NCI-H524 (cell line): ENCODE results near the gene NAV2.
"Not testable (repeated sequence)": the region's sequence is repeated elsewhere in the genome, so short reads cannot be mapped to it uniquely, and the experiment has no call there.

Experiments
- DNase-seq, 2 experiments: peaks; one replicate each; lab custom pipeline; 2025; lab: John Stamatoyannopoulos, UW

NAV2 gene

GRCh38 chr11:19927403-19927802 lies 214.8 kb downstream of the NAV2 start:
- DNase-seq: not testable (repeated sequence)

GRCh38 chr11:19929147-19929546 lies 216.5 kb downstream of the NAV2 start:
- no peak for DNase-seq

DNA sequence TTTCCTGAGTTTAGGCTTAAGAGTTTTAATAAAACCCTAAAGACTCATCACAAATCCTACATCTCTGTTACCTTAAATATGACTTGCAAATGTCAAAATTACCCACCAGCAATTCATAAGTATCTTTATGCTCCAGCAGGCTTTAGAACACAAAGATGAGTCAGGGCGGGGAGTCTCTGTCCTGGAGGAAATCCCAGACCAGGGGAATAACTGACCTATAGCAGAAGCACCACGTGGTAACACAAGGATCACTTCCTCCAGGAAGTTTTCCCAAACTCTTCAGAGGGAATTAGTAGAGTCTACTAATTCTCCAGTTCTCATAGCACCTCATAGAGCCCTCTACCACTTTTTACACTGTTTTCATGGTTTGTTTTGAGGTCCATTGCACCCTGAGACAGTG lies 217.0 kb downstream of the NAV2 start:
- no peak for DNase-seq

DNA sequence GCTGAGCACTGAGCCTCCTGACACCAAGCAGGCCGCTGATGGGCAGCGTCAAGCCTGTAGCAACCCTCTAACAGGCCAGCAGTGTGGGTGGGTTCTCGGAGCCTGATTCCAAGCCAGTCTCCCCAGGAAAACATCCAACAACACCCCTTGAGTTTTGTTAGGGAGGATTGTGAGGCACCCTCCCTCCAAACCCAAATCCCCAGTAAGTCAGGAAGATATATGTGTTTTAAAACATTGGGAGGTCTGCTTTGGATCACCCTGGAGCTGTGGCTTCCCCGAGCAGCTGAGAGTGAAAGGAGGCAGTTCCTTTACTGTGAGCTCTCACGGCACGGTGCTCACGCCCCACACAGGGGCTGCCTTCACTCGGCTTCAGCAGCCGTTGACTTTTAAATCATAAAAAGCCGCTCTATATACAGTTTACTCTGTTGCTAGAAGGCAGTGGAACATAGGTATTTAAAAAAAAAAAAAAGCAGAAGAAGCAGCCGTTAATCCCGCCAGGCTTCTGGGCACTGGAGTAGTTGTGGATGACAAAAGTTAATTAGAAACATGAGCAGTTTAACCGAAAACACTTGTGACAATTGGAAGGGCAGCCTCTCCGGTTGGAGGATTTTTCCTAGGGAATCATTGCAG lies 218.6 kb downstream of the NAV2 start:
- peak in 1 of 2 experiments; percentile 25 for DNase-seq

GRCh38 chr11:19931771-19932369 lies 219.2 kb downstream of the NAV2 start:
- no peak for DNase-seq

DNA sequence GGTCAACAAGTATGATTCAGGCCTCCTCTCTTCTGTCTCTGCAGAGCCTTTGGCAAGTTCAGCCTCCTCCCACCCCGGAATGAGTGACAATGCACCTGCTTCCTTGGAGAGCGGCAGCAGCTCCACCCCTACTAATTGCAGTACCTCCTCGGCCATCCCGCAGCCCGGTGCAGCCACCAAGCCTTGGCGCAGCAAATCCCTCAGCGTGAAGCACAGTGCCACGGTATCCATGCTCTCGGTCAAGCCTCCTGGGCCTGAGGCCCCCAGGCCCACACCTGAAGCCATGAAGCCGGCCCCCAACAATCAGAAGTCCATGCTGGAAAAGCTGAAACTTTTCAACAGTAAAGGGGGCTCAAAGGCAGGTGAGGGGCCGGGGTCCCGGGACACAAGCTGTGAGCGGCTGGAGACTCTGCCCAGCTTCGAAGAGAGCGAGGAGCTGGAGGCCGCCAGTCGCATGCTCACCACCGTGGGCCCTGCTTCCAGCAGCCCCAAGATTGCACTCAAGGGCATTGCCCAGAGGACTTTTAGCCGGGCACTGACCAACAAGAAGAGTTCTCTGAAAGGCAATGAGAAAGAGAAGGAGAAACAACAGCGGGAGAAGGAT lies 220.6 kb downstream of the NAV2 start:
- no peak for DNase-seq

DNA sequence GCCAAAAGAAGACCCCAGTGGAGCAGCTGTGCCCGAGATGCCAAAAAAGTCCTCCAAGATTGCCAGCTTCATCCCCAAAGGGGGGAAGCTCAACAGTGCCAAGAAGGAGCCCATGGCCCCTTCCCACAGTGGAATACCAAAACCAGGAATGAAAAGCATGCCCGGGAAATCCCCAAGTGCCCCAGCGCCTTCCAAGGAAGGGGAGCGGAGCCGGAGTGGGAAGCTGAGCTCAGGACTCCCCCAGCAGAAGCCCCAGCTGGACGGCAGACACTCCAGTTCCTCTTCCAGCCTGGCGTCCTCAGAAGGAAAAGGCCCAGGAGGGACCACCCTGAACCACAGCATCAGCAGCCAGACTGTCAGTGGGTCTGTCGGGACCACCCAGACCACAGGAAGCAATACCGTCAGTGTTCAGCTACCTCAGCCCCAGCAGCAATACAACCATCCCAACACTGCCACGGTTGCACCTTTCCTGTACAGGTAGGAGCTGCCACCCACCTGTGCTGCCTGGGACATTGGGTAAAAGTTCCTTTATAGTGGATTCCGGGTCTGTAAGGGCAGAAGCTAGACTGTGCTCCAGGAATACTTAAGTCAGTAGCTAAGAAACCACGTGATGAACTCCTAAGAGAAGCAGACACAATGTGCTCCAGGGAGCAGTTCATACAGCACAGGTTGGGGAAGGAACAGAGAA lies 221.3 kb downstream of the NAV2 start:
- no peak for DNase-seq

DNA sequence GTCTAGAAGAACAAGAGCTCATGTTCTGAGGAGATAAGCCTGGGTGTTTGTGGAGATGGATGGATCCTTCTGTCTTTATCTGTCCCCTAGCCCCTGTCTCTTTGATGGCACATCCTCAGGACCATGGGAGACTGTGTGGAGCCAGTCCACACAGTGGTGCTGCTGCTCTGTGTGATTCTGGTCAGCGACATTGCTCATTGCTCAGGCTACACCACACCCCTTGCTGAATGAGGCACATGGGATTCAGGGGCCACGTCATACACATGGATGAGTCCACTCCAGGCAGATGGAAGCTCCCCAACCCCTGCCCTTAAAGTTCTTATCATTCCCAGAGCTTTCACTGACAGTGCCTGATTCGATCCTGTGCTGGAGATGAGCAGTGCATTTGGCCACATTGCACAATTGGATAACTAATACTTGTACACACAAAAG lies 222.2 kb downstream of the NAV2 start:
- DNase-seq: no peak

DNA sequence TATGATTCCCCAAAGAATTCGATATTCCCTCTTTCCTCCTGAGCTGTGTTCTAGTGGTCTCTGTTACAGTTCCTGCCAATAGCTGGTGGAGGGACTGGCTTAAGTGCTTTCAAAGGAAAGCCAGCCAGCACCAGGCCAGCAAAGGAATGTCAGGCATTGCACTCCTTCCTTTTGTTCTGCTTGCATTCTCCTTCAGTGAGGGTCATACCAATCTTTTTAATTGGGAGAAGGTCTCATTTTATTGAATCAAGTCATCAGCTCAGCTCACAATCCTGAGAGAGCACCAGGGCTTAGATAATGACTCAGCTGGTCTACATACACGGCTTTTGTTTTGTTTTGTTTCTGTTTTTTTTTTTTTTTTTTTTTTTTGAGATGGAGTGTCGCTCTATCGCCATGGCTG lies 222.9 kb downstream of the NAV2 start:
- DNase-seq: no peak

DNA sequence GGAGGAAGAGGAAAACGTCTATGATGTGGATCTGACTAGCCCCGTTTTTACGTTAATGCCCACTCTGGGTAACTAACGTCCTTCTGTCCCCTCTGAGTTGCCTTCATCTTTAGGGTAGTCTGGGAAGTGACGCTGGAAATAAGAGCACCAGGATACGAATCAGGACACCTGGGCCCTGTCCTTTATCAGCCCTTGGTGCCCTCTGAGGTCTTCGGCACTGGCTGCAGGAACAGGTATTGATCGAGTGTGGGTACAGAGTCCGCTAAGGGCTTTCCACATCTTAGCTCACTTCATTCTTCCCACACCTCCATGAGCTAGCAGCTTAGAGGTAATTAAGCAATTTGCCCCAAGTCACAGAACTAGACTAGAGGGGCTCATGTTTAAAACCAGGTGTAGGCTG lies 223.8 kb downstream of the NAV2 start:
- DNase-seq: no peak

DNA sequence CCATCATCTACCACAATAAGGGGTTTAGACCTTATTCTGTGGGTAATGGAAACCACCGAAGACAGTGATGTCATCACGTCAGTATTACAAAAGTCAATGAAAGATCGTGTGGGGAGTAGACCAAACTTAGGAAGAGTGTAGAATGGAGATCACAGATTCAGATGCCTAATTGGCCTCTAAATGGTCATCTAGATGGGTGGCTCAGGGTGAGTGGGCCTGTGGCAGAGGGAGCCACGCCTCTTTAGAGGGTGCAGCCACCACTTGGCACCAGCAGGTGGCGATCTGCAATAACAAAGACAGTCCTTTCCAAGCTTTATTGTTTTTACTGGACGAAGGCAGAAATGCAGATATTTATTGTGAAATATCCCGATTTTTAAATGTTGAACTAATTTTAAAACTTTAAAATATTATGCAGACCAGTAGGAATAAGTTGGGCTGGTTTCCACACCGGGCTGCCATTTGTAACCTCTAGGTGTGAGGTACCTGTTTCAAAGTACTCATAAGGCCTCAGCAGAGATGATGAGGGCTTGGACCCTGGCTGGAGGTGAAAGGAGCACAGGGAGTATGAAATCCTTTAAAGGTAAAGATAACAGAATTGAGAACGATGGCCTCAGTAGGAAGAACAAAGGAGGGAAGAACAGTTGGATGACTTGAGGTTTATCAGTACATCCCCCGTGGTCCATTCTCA lies 225.7 kb downstream of the NAV2 start:
- peak; percentile 23 to 34 for DNase-seq

DNA sequence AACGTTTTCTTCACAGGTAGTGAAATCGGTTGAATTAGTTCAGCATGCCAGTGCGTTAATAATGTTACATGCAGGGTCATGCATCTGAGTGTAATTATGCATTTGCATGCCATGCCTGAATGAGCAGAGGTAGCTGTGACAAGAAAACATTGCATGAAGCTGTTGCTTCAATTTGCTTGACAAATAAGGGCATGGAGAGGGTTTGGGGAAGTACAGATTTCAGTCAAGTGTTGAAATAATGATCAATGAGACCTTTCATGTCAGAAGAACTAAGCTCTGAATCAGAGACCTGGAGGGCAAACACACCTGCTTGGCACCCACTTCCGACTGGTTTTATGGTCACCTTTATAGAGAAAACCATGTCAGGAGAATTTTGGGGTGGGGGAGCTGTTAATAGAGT lies 226.2 kb downstream of the NAV2 start:
- DNase-seq: no peak

- no peak for DNase-seq
Observed at GRCh38 chr11:19939415-19939929, 226.8 kb downstream of the NAV2 start.

- no peak for DNase-seq
Observed at GRCh38 chr11:19940831-19941230, 228.2 kb downstream of the NAV2 start.

- no peak for DNase-seq
Observed at GRCh38 chr11:19946681-19947080, 234.0 kb downstream of the NAV2 start.

DNA sequence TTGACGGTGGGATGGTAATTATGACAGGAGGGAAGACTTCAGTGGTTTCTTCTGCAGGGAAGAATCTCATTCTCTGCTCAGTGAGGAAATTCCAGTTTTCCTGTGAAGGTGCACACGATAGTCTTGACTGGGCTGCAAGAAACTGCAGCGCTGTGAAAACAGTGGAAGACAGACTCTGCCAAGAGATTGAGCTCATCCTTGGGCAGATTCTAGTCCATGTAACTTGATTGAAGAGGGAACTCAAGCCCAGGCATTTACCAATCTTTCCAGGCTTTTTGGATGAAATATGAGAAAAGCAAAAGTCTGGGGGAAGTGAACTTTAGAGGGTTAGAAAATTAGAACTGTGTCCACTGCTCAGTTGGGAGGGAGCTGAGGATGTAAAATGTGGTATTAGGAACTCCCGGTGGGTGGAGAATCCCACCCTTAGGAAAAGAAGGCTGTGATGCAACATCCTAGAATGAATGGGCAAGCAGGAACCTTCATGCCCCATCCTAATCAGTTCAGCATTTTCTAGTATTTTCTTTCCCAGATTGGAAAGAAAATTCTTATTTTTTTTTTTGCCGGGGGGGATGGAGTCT lies 235.0 kb downstream of the NAV2 start:
- no peak for DNase-seq

DNA sequence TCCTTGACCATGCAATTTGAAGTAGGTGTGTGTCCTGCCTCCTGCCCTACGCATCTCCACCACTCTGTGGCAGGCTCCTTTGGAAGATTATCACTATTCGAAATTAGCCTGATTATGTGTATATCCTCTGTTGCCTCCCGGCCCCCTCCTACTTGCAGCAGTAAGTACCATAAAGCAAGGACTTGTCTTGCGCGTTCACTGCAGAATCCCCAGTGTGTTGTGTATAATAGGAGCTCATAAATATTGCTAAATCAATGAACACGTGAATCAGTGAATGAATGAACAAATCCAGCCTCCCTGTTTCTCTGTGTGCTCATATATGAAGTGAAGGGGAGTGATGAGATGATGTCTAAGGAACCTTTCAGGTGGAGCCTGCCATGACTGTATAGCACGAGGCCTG lies 237.0 kb downstream of the NAV2 start:
- no peak for DNase-seq

DNA sequence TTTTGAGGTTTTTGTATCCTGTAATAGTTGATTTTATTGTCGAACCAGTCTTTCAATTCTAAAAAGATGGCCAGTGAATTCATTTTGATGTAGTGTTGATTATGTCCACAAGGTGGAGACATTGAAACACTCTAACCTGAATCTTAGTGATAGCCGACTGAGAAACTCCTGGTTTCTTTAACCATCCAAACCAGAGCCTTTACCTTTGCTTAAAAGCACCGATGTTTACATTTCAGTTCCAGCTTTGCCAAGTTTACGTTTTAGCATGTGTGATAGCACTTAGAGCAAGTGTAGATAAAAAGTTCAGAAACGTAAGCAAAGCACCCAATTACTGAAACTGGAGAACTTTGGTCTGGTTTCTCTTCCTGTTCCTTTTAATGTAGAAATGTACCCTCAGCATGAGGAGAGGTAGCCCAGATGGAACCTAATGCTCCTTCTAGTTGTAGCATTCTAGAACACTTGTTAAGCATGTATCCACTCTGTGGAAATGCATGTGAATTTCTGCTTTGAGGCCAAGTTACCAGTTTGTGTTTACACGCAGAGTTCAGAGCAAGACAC lies 239.0 kb downstream of the NAV2 start:
- peak in 1 of 2 experiments; percentile 65 for DNase-seq

DNA sequence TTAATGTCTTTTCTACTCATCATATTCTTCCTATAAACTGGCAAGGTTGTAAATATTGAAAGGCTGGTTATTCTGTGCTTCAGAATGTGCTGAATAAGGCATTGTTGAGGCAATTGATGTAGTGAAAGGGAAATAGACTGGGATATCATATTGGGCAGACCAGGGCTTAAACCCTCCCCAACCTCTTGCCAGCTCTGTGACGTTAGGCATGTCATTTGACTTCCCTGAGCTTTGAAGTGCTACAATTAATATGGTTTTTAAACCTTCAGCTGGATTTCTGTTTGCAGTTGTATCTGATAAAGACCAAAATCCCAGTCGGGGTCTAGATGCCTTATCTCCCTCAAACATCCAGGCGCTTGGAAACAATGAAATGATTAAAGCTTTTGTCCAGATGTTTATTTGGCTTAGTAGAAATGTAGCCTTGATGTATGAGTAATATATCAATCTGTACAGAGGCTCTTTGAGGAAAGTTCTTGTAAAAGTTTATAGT lies 239.5 kb downstream of the NAV2 start:
- DNase-seq: no peak

- peak in 1 of 2 experiments; percentile 76 for DNase-seq
Observed at GRCh38 chr11:19952911-19953310, 240.3 kb downstream of the NAV2 start.

DNA sequence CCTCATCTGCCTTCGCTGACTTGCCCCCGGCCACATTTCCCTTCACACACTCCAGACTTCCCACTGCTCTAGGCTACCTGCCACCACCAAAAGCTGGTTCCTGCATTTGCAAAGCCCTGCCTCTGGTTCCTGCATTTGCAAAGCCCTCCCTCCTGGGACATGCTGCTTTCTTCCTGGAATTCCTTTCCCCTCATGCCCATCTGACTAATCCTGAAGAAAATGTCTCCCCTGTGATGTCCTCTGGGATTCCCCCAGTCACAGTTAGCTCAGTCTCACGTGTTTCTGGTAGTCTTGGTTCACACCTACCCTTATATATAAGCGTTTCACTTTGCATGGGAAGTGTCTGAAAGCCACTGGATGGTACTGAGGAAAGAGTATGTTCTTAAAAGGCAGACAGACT lies 240.7 kb downstream of the NAV2 start:
- DNase-seq: peak in 1 of 2 experiments; percentile 67
